HepG2 (cell line): Measurements from ENCODE around the gene HSPE1. TPM values are rescaled to one million over a fixed set of nuclear protein-coding genes. Genes with fewer than 3 reads are reported as not detected.
A peak's percentile ranks its signal among the peaks of the same experiment; 100 is the strongest.

Experiments
- ATF7 ChIP-seq, 2 experiments: fragments of 450-650 bp in 1 of 2; sonication (generic) in 1 of 2; formaldehyde crosslinking in 1 of 2; IDR thresholded peaks; 2 replicates each; pipeline versions ENCODE4 v1.4.0 to v1.6.1; 2016 to 2020; ENCODE audit warnings: antibody characterized with exemption in 1 of 2, mild to moderate bottlenecking in 1 of 2, missing genetic modification reagents in 1 of 2
- HNRNPUL1 ChIP-seq: fragments of 200-400 bp; formaldehyde crosslinking; IDR thresholded peaks from 2 replicates; pipeline ENCODE4 v1.6.1; 2017; ENCODE audit warnings: low read depth, mild to moderate bottlenecking, low read length, moderate library complexity
- NFKBIZ ChIP-seq: IDR thresholded peaks from 2 replicates; pipeline ENCODE4 v1.6.1; 2018; ENCODE audit warnings: missing genetic modification reagents, missing compliant biosample characterization
- ZBTB20 ChIP-seq: sonication (generic); formaldehyde crosslinking; IDR thresholded peaks from 2 replicates; pipeline ENCODE4 v1.8.1; 2023; ENCODE audit warnings: missing genetic modification reagents, low read depth, mild to moderate bottlenecking, borderline replicate concordance
- ZNF441 ChIP-seq: sonication (generic); formaldehyde crosslinking; IDR thresholded peaks from 2 replicates; pipeline ENCODE4 v1.7.0; 2021; ENCODE audit warnings: missing genetic modification reagents, borderline replicate concordance
- ZNF616 ChIP-seq: sonication (generic); formaldehyde crosslinking; IDR thresholded peaks from 2 replicates; pipeline ENCODE4 v1.5.0; 2020; ENCODE audit warnings: low read depth, mild to moderate bottlenecking, missing genetic modification reagents
- polyA plus RNA-seq, 8 experiments: library from polyadenylated mRNA; depleted of rRNA in 3 of 8; stranded (reverse) in 7 of 8; unstranded in 1 of 8; fragments of >200 nt; fragmentation: Illumina TruSeq in 4 of 8; extraction: Trizol in 4 of 8; gene quantifications; 2 replicates each; pipeline versions ENCODE4 v1.2.1 to v1.2.3, GENCODE V29; 2011 to 2016; ENCODE audit warnings: low read depth in 4 of 8, missing spikeins in 1 of 8, mixed read lengths in 1 of 8; ENCODE audit not compliant: insufficient read depth in 1 of 8
- total RNA-seq, 5 experiments: library from RNA; depleted of rRNA; stranded (reverse); fragments of >200 nt; fragmentation: Illumina TruSeq; extraction: Trizol; gene quantifications; 2 replicates each; pipeline ENCODE4 v1.2.3, GENCODE V29; 2016; ENCODE audit warnings: low read depth in 1 of 5
- TF ChIP-seq, protein P1 (sequence below): sonication (generic); formaldehyde crosslinking; IDR thresholded peaks from 2 replicates; pipeline ENCODE4 v1.5.1; 2020; ENCODE audit warnings: missing genetic modification reagents, mild to moderate bottlenecking, borderline replicate concordance
- TF ChIP-seq, protein P2 (sequence below), 2 experiments: sonication (generic) in 1 of 2; formaldehyde crosslinking in 1 of 2; IDR thresholded peaks; 2 replicates each; pipeline versions ENCODE4 v1.4.0 to v1.6.1; 2016 to 2020; ENCODE audit warnings: borderline replicate concordance in 1 of 2, low read depth in 1 of 2, mild to moderate bottlenecking in 1 of 2, missing genetic modification reagents in 1 of 2
- TF ChIP-seq, protein P3 (sequence below): IDR thresholded peaks from 2 replicates; pipeline ENCODE4 v1.6.1; 2016; ENCODE audit warnings: missing compliant biosample characterization, missing genetic modification reagents, borderline replicate concordance

HSPE1 gene
- total and polyA plus RNA-seq, 2 of the 13 experiments (the other 11 are each of a cell fraction or from before 2014, with no cell fraction given), result 244 to 823 TPM

DNA sequence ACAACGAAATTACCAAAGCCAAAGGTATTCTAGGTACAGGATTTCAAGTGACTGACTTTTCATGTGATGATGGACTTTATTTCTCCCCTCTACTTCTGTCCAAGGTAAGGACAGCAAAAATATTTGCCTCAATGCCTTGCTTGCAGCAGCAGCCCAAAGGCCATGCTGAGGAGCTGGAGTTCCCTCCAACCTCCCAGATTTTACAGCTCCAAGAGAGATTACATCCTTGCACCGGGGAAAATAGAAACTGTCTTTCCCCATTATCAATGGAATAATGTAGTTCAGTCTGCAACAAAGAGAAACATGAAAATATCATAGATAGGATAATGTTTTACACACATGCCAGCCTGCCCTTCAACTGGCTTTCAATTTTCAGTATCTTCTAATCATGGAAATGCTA lies 14.0 kb upstream of the HSPE1 start (continued):
- TF ChIP-seq, protein P1, sequence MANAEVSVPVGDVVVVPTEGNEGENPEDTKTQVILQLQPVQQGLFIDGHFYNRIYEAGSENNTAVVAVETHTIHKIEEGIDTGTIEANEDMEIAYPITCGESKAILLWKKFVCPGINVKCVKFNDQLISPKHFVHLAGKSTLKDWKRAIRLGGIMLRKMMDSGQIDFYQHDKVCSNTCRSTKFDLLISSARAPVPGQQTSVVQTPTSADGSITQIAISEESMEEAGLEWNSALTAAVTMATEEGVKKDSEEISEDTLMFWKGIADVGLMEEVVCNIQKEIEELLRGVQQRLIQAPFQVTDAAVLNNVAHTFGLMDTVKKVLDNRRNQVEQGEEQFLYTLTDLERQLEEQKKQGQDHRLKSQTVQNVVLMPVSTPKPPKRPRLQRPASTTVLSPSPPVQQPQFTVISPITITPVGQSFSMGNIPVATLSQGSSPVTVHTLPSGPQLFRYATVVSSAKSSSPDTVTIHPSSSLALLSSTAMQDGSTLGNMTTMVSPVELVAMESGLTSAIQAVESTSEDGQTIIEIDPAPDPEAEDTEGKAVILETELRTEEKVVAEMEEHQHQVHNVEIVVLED (CRISPR knock-in tag), result no peak
- TF ChIP-seq ZNF616 (CRISPR knock-in tag) (no peak), NFKBIZ (no peak), ATF7 (IDR thresholded peaks at IDR 0.05) (no peak), ATF7 (CRISPR knock-in tag; IDR thresholded peaks at IDR 0.05) (no peak), HNRNPUL1 (no peak), ZBTB20 (no peak), ZNF441 (CRISPR knock-in tag) (0 out of 2 replicates have a peak, but pooled peaks have one; percentile 28)
- TF ChIP-seq, protein P2, sequence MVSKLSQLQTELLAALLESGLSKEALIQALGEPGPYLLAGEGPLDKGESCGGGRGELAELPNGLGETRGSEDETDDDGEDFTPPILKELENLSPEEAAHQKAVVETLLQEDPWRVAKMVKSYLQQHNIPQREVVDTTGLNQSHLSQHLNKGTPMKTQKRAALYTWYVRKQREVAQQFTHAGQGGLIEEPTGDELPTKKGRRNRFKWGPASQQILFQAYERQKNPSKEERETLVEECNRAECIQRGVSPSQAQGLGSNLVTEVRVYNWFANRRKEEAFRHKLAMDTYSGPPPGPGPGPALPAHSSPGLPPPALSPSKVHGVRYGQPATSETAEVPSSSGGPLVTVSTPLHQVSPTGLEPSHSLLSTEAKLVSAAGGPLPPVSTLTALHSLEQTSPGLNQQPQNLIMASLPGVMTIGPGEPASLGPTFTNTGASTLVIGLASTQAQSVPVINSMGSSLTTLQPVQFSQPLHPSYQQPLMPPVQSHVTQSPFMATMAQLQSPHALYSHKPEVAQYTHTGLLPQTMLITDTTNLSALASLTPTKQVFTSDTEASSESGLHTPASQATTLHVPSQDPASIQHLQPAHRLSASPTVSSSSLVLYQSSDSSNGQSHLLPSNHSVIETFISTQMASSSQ (IDR thresholded peaks at IDR 0.05; ENCODE audit: low read depth), result no peak
- TF ChIP-seq, protein P2 (CRISPR knock-in tag; IDR thresholded peaks at IDR 0.05; ENCODE audit: borderline replicate concordance), result no peak
- TF ChIP-seq, protein P3, sequence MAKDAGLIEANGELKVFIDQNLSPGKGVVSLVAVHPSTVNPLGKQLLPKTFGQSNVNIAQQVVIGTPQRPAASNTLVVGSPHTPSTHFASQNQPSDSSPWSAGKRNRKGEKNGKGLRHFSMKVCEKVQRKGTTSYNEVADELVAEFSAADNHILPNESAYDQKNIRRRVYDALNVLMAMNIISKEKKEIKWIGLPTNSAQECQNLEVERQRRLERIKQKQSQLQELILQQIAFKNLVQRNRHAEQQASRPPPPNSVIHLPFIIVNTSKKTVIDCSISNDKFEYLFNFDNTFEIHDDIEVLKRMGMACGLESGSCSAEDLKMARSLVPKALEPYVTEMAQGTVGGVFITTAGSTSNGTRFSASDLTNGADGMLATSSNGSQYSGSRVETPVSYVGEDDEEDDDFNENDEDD, result no peak
